Activated naive CD4-positive, alpha-beta T cell treated with anti-CD3 and anti-CD28 coated beads, Interleukin-2, amount 50 U/mL, for 72 hours (primary cell): ENCODE results near the gene OR1A1. TPM values are rescaled to one million over a fixed set of nuclear protein-coding genes. Genes with fewer than 3 reads are reported as not detected.
"Not testable (repeated sequence)": the region's sequence is repeated elsewhere in the genome, so short reads cannot be mapped to it uniquely, and the experiment has no call there.

Experiments
- ATAC-seq, 2 donors: fragments of 150-1000 bp; cut with Tn5 transposase; 2 replicates each; pipeline ENCODE4 v1.10.0; 2021; ENCODE audit warnings: mild to moderate bottlenecking in 2 of 2, moderate library complexity in 2 of 2
- DNase-seq, 2 donors: peaks; one replicate each; pipeline ENCODE4 v3.0.0; 2021 to 2022; ENCODE audit warnings: low spot score in 2 of 2
- H3K27ac Mint-ChIP-seq, 2 donors: one replicate each; pipeline ENCODE4 v1.8.0; 2022; ENCODE audit warnings: mild to moderate bottlenecking in 2 of 2, mixed read lengths in 2 of 2
- H3K36me3 Mint-ChIP-seq, 2 donors: one replicate each; pipeline ENCODE4 v1.8.0; 2022; ENCODE audit warnings: mixed read lengths in 2 of 2
- H3K9me3 Mint-ChIP-seq, 2 donors: one replicate each; pipeline ENCODE4 v1.8.0; 2022; ENCODE audit warnings: mixed read lengths in 2 of 2
- total RNA-seq, 2 donors: library from RNA; stranded (reverse); gene quantifications; one replicate each; pipeline ENCODE4 v1.2.3, GENCODE V29; 2022

The OR1A1 gene, protein sequence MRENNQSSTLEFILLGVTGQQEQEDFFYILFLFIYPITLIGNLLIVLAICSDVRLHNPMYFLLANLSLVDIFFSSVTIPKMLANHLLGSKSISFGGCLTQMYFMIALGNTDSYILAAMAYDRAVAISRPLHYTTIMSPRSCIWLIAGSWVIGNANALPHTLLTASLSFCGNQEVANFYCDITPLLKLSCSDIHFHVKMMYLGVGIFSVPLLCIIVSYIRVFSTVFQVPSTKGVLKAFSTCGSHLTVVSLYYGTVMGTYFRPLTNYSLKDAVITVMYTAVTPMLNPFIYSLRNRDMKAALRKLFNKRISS
- total RNA-seq, result not detected

DNA sequence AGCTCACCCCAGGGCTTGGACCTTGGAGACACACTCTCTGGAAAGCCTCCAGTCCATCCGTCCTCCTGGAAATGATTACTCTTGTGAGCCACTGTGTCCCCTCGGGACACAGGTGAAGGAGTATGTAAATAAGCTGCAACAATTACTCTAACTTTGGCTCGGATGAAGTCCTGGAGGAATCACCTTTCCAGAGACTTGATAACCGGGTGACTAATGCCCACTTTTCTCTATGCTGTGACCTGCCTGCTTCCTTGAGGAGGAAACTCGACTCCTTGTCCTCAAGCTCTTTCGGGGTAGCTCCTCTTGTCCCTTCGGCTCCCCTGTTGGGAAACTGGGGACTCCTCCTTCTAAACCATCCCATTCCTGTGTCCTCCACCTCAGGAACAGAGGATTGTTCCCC is at the start of gene OR1A1:
OR1A1 (plus strand) TSS at position 301 of the 400 bp plus-strand sequence. CDS start 7,954 bp downstream, outside the sequence.
- Mint-ChIP-seq H3K9me3 (no peaks in the 10 kb centered on the region), H3K36me3 (no peaks in the 10 kb centered on the region), H3K27ac (no peak within 1 kb of the TSS)
- ATAC-seq (no peak), DNase-seq (no peak)

DNA sequence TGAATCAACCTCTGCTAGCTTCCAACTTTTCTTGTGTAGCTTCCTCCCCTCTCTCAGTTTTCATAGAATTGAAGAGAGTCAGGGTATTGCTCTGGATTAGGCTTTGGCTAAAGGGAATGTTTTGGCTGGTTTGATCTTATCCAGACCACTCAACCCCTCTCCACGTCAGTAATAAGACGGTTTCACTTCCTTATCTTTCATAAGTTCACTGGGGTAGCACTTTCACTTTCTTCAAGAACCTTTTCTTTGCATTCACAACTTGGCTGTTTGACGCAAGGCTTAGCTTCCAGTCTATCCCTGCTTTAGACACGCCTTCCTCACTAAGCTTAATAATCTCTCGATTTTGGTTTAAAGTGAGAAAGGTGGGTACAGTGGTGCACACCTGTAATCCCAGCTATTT is 39.9 kb upstream of the OR1A1 start:
- H3K9me3 Mint-ChIP-seq, result peaks cover 7 to 10% of the 10 kb centered on the region in 2 donors
- ATAC-seq, result no peak

DNA sequence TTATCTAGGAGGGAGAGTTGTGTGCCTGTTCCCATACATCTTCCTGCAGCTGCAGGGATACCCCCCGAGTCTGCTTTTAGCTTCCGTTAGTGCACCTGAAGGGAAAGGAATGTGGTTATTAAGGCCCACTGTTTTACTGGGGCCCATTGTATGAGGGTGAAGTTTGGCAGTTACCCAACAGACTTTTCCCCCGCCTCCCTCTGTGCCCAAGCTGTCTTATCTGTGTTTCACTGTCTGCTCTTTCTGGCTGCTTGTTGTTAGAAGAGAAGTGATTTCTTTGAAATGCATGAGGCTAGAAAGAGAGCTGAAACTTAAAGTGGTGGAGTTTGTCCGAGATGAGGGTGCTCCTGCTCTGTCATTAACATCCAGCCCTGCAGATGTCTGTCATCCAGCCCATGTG is 17.5 kb upstream of the OR1A1 start:
- DNase-seq (no peak), ATAC-seq (no peak)
- Mint-ChIP-seq H3K36me3 (no peaks in the 10 kb centered on the region), H3K9me3 (no peaks in the 10 kb centered on the region), H3K27ac (no peak overlapping the region)

More for the DNA sequence above, 39.9 kb upstream of the OR1A1 start:
- no peak overlapping the region for H3K27ac Mint-ChIP-seq
- no peak for DNase-seq
- peaks cover 0 to 16% of the 10 kb centered on the region in 2 donors for H3K36me3 Mint-ChIP-seq

DNA sequence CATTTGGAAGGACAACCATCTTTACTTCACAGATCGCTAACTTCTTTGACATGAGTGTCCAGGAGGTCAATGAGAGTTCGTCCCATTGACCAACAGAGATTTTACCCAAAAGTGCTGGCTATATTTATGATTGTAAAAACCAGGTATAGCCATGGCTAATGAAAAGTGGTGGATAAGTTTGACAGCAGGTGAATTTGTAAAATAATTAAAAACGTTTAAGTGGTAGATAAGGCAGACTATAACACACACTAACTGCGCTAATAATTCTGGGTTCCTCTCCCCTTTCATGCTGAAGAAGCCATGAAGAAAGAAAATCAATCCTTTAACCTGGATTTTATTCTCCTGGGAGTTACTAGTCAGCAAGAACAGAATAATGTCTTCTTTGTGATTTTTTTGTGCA is 10.2 kb upstream of the OR1A1 start, which contains the start of gene OR1A2:
OR1A2 (plus strand) TSS at position 301 of the 400 bp plus-strand sequence; CDS start at position 301, 0 bp downstream.
- DNase-seq, result no peak
- Mint-ChIP-seq H3K9me3 (peaks cover 4 to 6% of the 10 kb centered on the region in 2 donors), H3K36me3 (peaks cover 0 to 8% of the 10 kb centered on the region in 2 donors), H3K27ac (no peak within 1 kb of the TSS)
- no peak for ATAC-seq

- no peak for ATAC-seq
- Mint-ChIP-seq H3K9me3 (no peaks in the 10 kb centered on the region), H3K36me3 (no peaks in the 10 kb centered on the region), H3K27ac (no peak overlapping the region)
- no peak for DNase-seq
Measured at GRCh38 chr17:3208484-3208883, 1.0 kb downstream of the OR1A1 start.

DNA sequence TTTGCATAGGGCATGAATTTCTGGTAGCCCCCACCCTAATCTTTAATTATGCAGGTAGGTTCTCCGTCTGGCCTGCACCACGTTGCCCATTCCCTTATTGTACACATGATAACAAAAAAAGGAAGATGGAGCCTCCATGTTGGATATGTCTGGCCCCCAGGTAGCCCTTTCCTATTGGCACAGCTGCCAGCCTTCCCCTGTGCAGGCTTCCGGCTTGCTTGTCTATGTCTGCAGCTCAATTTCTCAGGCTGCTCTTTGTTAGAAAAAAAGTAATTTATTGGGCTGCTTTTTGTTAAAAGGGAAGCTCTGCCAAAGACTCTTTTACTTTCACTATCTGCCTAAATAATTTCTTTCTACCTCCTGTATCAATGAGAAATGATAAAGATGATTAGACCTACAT is 5.5 kb downstream of the OR1A1 start:
- H3K27ac Mint-ChIP-seq, result no peak overlapping the region
- H3K36me3 Mint-ChIP-seq, result no peaks in the 10 kb centered on the region
- peaks cover 0 to 4% of the 10 kb centered on the region in 2 donors for H3K9me3 Mint-ChIP-seq
- ATAC-seq, result no peak
- DNase-seq, result no peak

GRCh38 chr17:3213587-3213986 is 6.1 kb downstream of the OR1A1 start:
- ATAC-seq (no peak), DNase-seq (no peak)
- Mint-ChIP-seq H3K27ac (no peak overlapping the region), H3K36me3 (no peaks in the 10 kb centered on the region), H3K9me3 (peaks cover 0 to 5% of the 10 kb centered on the region in 2 donors)

DNA sequence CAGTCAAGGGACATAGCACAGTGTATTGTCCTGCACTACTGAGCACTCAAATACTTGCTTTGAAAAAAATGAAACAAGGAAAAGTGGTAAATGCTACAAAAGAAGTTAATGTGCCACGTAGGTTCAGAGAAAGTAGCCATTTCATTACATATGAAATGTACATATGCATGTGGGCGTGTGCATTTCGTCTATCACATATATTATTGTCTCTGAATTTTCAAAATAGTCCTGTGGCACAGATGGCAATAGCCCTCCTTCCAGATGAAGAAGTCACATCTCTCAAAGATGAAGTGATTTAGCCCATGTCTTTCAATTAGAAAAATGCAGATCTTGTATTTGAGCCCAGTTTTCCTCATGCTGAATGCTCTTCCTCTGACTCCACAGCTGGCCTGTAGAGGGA is 12.5 kb downstream of the OR1A1 start:
- DNase-seq, H3K36me3 Mint-ChIP-seq, ATAC-seq, H3K27ac Mint-ChIP-seq: not testable (repeated sequence)
- H3K9me3 Mint-ChIP-seq, result peaks cover 0 to 14% of the 10 kb centered on the region in 2 donors

GRCh38 chr17:3221850-3222249 is 14.4 kb downstream of the OR1A1 start:
- Mint-ChIP-seq H3K27ac (no peak overlapping the region), H3K9me3 (peaks cover 0 to 14% of the 10 kb centered on the region in 2 donors), H3K36me3 (peaks cover 0 to 4% of the 10 kb centered on the region in 2 donors)
- ATAC-seq (no peak), DNase-seq (no peak)

DNA sequence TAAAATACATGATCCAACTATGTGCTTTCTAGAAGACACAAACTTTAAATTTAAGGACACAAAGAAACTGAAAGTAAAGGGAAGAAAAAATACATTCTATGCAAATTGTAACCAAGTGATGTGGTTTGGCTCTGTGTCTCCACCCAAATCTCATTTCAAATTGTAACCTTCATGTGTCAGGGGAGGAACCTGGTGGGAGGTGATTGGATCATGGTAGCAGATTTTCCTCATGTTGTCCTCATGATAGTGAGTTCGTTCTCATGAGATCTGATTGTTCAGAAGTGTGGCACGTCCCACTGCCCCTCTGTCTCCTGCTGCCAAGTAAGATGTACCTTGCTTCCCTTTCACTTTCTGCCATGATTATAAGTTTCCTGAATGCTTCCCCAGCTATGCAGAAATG is 15.0 kb downstream of the OR1A1 start:
- peaks cover 0 to 4% of the 10 kb centered on the region in 2 donors for H3K36me3 Mint-ChIP-seq
- DNase-seq (no peak), ATAC-seq (peak in 1 of 2 donors; percentile 54)
- peak overlapping the region in 1 of 2 donors; percentile 6 for H3K27ac Mint-ChIP-seq
- peaks cover 0 to 14% of the 10 kb centered on the region in 2 donors for H3K9me3 Mint-ChIP-seq

- ATAC-seq, H3K9me3 Mint-ChIP-seq: not testable (repeated sequence)
Measured at GRCh38 chr17:3224721-3225352, 17.4 kb downstream of the OR1A1 start.

DNA sequence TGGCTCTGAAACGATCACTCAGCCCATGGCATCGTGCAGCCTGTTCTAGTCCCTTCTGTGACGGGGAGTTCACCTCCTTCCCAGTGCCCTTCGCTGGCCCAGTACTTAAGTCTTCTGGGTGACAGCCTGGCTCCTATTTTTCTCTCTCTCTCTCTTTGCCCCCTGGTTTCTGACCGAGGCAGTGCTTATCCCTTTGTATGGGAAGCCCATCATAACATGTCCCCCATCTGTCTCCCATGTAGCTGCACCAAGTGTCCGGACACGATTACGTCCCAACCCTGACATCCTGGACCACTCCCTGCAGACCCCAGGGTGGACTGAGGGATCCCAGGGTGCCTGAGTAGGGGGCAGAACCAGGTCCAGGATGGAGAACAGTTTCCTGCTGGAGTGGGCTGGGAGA is 24.8 kb downstream of the OR1A1 start:
- DNase-seq, H3K27ac Mint-ChIP-seq, ATAC-seq, H3K9me3 Mint-ChIP-seq, H3K36me3 Mint-ChIP-seq: not testable (repeated sequence)

More at GRCh38 chr17:3224721-3225352, 17.4 kb downstream of the OR1A1 start:
- not testable (repeated sequence) for H3K36me3 Mint-ChIP-seq, DNase-seq
- H3K27ac Mint-ChIP-seq, result peak overlapping the region in 1 of 2 donors; percentile 38

DNA sequence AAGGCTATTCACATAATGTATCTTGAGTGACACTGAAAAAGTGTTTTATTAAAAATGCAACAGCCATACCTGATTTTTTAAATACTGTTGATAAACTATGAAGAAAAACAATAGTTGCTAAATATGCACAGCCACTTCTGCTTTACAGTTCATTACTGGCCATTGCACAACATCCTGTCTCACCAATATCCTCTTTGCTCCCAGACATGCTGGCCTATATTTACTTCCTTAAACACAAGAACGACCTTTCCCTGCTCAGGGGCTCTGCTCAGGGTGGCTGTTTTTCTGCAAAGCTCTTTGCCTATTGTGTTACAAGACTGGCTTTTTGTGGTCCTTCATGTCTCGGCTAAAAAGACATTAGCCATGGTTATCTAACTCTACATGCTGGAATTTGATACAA is 31.2 kb downstream of the OR1A1 start:
- not testable (repeated sequence) for H3K9me3 Mint-ChIP-seq, ATAC-seq, H3K36me3 Mint-ChIP-seq, H3K27ac Mint-ChIP-seq, DNase-seq

- H3K27ac Mint-ChIP-seq, H3K9me3 Mint-ChIP-seq, ATAC-seq, DNase-seq, H3K36me3 Mint-ChIP-seq: not testable (repeated sequence)
Measured at GRCh38 chr17:3241044-3241443, 33.6 kb downstream of the OR1A1 start.

- DNase-seq, ATAC-seq, H3K9me3 Mint-ChIP-seq, H3K36me3 Mint-ChIP-seq, H3K27ac Mint-ChIP-seq: not testable (repeated sequence)
Measured at GRCh38 chr17:3244841-3245240, 37.4 kb downstream of the OR1A1 start.

DNA sequence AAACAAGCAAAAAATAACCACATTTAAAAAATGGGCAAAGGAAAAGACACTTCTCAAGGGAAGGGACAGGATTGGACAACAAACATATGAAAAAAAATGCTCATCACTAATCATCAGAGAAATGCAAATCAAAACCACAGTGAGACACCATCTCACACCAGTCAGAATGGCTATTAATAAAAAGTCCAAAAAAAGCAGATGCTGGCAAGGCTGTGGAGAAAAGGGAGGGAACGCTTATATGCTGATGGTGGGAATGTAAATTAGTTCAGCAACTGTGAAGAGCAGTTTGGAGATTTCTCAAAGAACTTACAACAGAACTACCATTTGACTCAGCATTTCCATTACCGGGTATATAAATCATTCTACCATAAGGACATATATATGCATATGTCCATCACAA is 41.5 kb downstream of the OR1A1 start:
- not testable (repeated sequence) for DNase-seq, H3K27ac Mint-ChIP-seq, H3K36me3 Mint-ChIP-seq, ATAC-seq, H3K9me3 Mint-ChIP-seq

DNA sequence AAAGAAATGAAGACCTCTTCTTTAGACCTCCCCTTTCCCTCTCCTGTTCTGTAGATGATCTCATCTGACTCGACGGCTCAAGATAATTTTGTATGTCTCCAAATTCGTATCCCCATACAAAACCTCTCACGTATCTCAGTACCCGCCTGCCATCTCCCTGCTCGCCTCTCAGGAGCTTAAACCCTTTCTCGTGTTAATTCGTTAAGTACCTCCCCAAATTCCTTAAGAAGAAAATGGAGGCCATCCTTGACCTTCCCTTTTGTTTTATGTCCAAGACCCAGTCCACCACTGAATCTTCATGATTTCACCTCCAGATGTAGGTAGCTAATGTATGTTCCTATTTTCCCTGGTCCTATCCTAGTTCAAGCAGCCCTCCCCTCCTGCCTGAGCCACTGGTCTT is 49.1 kb downstream of the OR1A1 start:
- ATAC-seq (no peak), DNase-seq (no peak)
- no peak overlapping the region for H3K27ac Mint-ChIP-seq
- H3K9me3 Mint-ChIP-seq, result peaks cover 5 to 12% of the 10 kb centered on the region in 2 donors
- H3K36me3 Mint-ChIP-seq, result peaks cover 0 to 5% of the 10 kb centered on the region in 2 donors
